SU-DHL-6 (cell line): ENCODE measurements around the gene PHLDA1.

Source experiments
- H2AFZ ChIP-seq: fragments of 200-600 bp; sonication (generic); 2 replicates; pipeline ENCODE4 v1.6.1; 2014; ENCODE audit warnings: low read depth, mild to moderate bottlenecking, moderate library complexity, mixed read lengths, antibody characterized with exemption, low read length; ENCODE audit not compliant: severe bottlenecking
- H3F3A ChIP-seq: fragments of 200-600 bp; shearing (Covaris generic); 2 replicates; pipeline ENCODE4 v1.6.0; 2016; ENCODE audit warnings: antibody characterized with exemption, mild to moderate bottlenecking; ENCODE audit not compliant: insufficient read depth
- H3K27ac ChIP-seq: fragments of 200-600 bp; sonication (generic); 2 replicates; pipeline ENCODE4 v1.5.1; 2016; ENCODE audit warnings: low read depth, mild to moderate bottlenecking, low read length, moderate library complexity, mixed read lengths
- H3K27me3 ChIP-seq: fragments of 200-600 bp; sonication (generic), shearing (Covaris generic); 2 replicates; pipeline ENCODE4 v1.6.0; 2014; ENCODE audit warnings: mild to moderate bottlenecking, low read length
- H3K36me3 ChIP-seq: fragments of 200-600 bp; sonication (generic); 2 replicates; pipeline ENCODE4 v1.6.1; 2014; ENCODE audit warnings: mild to moderate bottlenecking, low read length, mixed read lengths
- H3K4me2 ChIP-seq: fragments of 300-600, 200-600 bp; shearing (Covaris generic), sonication (generic); 2 replicates; pipeline ENCODE4 v1.6.0; 2014; ENCODE audit warnings: low read length, low read depth, mild to moderate bottlenecking; ENCODE audit not compliant: poor library complexity, severe bottlenecking
- H3K4me3 ChIP-seq: fragments of 200-600 bp; sonication (generic); 2 replicates; pipeline ENCODE4 v1.5.1; 2014; ENCODE audit warnings: antibody characterized with exemption, low read length, mild to moderate bottlenecking, mixed read lengths; ENCODE audit not compliant: insufficient read depth, poor library complexity, severe bottlenecking
- H3K79me2 ChIP-seq: fragments of 200-600 bp; sonication (generic); 2 replicates; pipeline ENCODE4 v1.6.1; 2014; ENCODE audit warnings: mild to moderate bottlenecking, low read length, moderate library complexity; ENCODE audit not compliant: insufficient read depth
- H3K9ac ChIP-seq: fragments of 200-600 bp; sonication (generic); 2 replicates; pipeline ENCODE4 v1.7.0; 2014; ENCODE audit warnings: mild to moderate bottlenecking, low read length
- H3K9me2 ChIP-seq: fragments of 200-600 bp; sonication (generic); replicated peaks from 2 replicates; pipeline ENCODE4 v1.6.1; 2014; ENCODE audit warnings: low read length; ENCODE audit not compliant: insufficient read depth
- H3K9me3 ChIP-seq: fragments of 200-600 bp; sonication (generic); 2 replicates; pipeline ENCODE4 v1.6.1; 2014; ENCODE audit warnings: low read length, mixed read lengths; ENCODE audit not compliant: insufficient read depth
- H4K20me1 ChIP-seq: fragments of 200-600 bp; sonication (generic); 2 replicates; pipeline ENCODE4 v1.6.1; 2014; ENCODE audit warnings: low read depth, mild to moderate bottlenecking, antibody characterized with exemption, low read length, moderate library complexity, mixed read lengths
- EZH2phosphoT487 ChIP-seq: fragments of 200-600 bp; sonication (generic), shearing (Covaris generic); conservative IDR thresholded peaks from 2 replicates; pipeline ENCODE4 v1.6.1; 2018; ENCODE audit warnings: mild to moderate bottlenecking, antibody characterized with exemption, low read length, moderate library complexity, mixed read lengths
- TF ChIP-seq, protein P1 (sequence below): fragments of 200-600 bp; sonication (generic); IDR thresholded peaks from one replicate; pipeline ENCODE4 v1.5.1; 2017; ENCODE audit warnings: antibody characterized with exemption, mild to moderate bottlenecking, low read length, moderate library complexity; ENCODE audit not compliant: insufficient read depth, poor library complexity, severe bottlenecking

Gene PHLDA1

DNA sequence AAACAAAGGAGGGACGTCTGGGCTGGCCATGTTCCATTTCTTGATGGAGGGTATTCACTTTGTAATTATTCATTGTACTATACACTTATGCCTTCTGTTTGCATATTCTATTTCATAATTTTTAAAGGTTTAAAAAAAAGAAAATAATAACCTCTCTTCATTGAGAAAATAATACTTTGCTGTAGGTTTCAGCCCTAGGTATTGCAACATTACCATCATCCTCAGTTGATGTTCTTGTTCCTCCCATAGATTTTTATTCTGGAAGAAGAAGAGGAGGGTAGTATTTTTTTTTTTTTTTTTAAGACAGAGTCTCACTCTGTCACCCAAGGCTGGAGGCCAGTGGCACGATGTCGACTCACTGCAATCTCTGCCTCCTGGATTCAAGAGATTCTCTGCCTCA lies 54.7 kb downstream of the PHLDA1 start:
- H2AFZ ChIP-seq, result no peak overlapping the region
- H3K4me3 ChIP-seq, result no peak overlapping the region
- H3F3A ChIP-seq, result no peaks in the 10 kb centered on the region
- H3K9me3 ChIP-seq, result no peaks in the 10 kb centered on the region
- H3K27me3 ChIP-seq, result no peaks in the 10 kb centered on the region
- H3K4me2 ChIP-seq, result no peak overlapping the region
- no peak overlapping the region for H3K9ac ChIP-seq
- no peak overlapping the region for H3K27ac ChIP-seq
- H4K20me1 ChIP-seq, result no peaks in the 10 kb centered on the region
- no peaks in the 10 kb centered on the region for H3K79me2 ChIP-seq
- no peaks in the 10 kb centered on the region for H3K36me3 ChIP-seq
- H3K9me2 ChIP-seq, result no peaks in the 10 kb centered on the region
- TF ChIP-seq EZH2phosphoT487, result no peak
- TF ChIP-seq, protein P1, sequence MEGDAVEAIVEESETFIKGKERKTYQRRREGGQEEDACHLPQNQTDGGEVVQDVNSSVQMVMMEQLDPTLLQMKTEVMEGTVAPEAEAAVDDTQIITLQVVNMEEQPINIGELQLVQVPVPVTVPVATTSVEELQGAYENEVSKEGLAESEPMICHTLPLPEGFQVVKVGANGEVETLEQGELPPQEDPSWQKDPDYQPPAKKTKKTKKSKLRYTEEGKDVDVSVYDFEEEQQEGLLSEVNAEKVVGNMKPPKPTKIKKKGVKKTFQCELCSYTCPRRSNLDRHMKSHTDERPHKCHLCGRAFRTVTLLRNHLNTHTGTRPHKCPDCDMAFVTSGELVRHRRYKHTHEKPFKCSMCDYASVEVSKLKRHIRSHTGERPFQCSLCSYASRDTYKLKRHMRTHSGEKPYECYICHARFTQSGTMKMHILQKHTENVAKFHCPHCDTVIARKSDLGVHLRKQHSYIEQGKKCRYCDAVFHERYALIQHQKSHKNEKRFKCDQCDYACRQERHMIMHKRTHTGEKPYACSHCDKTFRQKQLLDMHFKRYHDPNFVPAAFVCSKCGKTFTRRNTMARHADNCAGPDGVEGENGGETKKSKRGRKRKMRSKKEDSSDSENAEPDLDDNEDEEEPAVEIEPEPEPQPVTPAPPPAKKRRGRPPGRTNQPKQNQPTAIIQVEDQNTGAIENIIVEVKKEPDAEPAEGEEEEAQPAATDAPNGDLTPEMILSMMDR, result no peak

DNA sequence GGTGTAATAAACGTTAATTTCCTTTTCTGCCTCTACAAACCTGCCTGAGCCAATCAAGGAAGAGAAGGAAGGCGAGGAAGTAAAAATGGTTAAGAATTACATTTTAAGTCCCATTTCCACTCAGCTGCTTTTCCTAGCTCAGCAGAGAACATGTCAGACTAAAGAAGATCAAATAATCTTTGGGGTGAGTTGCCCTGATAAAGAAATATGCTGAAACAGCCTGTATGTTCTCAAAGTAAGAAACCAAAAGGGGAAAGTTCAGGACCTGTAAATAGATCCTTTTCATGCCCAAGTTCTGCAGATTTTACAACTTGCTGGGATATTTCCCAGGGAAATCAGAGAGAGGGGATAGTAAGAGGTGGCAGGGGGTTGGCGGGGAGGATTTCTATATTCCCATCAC lies 55.5 kb downstream of the PHLDA1 start:
- H3K36me3 ChIP-seq, result no peaks in the 10 kb centered on the region
- TF ChIP-seq, protein P1, result no peak
- TF ChIP-seq EZH2phosphoT487, result no peak
- H3K27me3 ChIP-seq, result no peaks in the 10 kb centered on the region
- H3K79me2 ChIP-seq, result no peaks in the 10 kb centered on the region
- no peaks in the 10 kb centered on the region for H4K20me1 ChIP-seq
- no peaks in the 10 kb centered on the region for H3K9me3 ChIP-seq
- H3K27ac ChIP-seq, result no peak overlapping the region
- no peak overlapping the region for H3K9ac ChIP-seq
- no peak overlapping the region for H3K4me2 ChIP-seq
- H3K9me2 ChIP-seq, result no peaks in the 10 kb centered on the region
- H3F3A ChIP-seq, result no peaks in the 10 kb centered on the region
- H2AFZ ChIP-seq, result no peak overlapping the region
- H3K4me3 ChIP-seq, result no peak overlapping the region

DNA sequence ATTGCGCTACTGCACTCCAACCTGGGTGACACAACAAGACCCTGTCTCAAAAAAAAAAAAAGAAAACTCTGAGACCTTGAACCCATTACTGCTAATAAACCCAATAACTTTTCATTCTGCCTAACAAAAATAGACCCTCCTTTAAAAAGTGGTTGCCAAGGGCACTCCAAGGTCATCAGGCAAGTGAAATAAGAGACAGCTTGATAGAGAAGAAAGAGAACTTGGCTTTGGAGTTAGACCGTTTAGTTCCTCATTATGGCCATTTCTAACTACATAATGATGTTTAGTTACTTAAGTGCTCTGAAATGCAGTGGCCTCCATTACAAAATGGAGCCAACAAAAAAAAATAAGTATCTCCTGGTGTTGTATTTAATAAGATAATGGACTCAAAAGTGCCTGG lies 55.9 kb downstream of the PHLDA1 start:
- no peaks in the 10 kb centered on the region for H3K79me2 ChIP-seq
- no peaks in the 10 kb centered on the region for H3K36me3 ChIP-seq
- H3K27me3 ChIP-seq, result no peaks in the 10 kb centered on the region
- no peaks in the 10 kb centered on the region for H3K9me2 ChIP-seq
- no peaks in the 10 kb centered on the region for H3K9me3 ChIP-seq
- H3K9ac ChIP-seq, result no peak overlapping the region
- no peak for TF ChIP-seq EZH2phosphoT487
- TF ChIP-seq, protein P1, result no peak
- H3K4me3 ChIP-seq, result no peak overlapping the region
- no peaks in the 10 kb centered on the region for H3F3A ChIP-seq
- H4K20me1 ChIP-seq, result no peaks in the 10 kb centered on the region
- no peak overlapping the region for H2AFZ ChIP-seq
- H3K4me2 ChIP-seq, result no peak overlapping the region
- H3K27ac ChIP-seq, result no peak overlapping the region
